ENCODE results near the gene DIP2C.

The DIP2C gene

GRCh38 chr10:570628-571163 lies 118.8 kb downstream of the DIP2C start:
- TF ChIP-seq CTCF (conservative IDR thresholded peaks at IDR 0.05) (no peak), ZFX (IDR thresholded peaks at IDR 0.05) (no peak)
- H3K27ac ChIP-seq: no peak overlapping the region

GRCh38 chr10:569961-570627 lies 119.4 kb downstream of the DIP2C start:
- no peak for TF ChIP-seq CTCF (conservative IDR thresholded peaks at IDR 0.05)
- TF ChIP-seq ZFX (IDR thresholded peaks at IDR 0.05): no peak
- no peak overlapping the region for H3K27ac ChIP-seq

GRCh38 chr10:568848-569247 lies 120.6 kb downstream of the DIP2C start:
- TF ChIP-seq ZFX (IDR thresholded peaks at IDR 0.05) (no peak), CTCF (conservative IDR thresholded peaks at IDR 0.05) (no peak)
- no peak overlapping the region for H3K27ac ChIP-seq

GRCh38 chr10:567869-568268 lies 121.6 kb downstream of the DIP2C start:
- no peak overlapping the region for H3K27ac ChIP-seq
- TF ChIP-seq ZFX (IDR thresholded peaks at IDR 0.05): no peak
- TF ChIP-seq CTCF (conservative IDR thresholded peaks at IDR 0.05): no peak

GRCh38 chr10:566241-566885 lies 123.1 kb downstream of the DIP2C start:
- H3K27ac ChIP-seq: no peak overlapping the region
- TF ChIP-seq CTCF (conservative IDR thresholded peaks at IDR 0.05) (no peak), ZFX (IDR thresholded peaks at IDR 0.05) (no peak)

GRCh38 chr10:565676-566075 lies 123.8 kb downstream of the DIP2C start:
- H3K27ac ChIP-seq: no peak overlapping the region
- TF ChIP-seq ZFX (IDR thresholded peaks at IDR 0.05) (no peak), CTCF (conservative IDR thresholded peaks at IDR 0.05) (no peak)

- H3K27ac ChIP-seq: no peak overlapping the region
- TF ChIP-seq ZFX (IDR thresholded peaks at IDR 0.05) (no peak), CTCF (conservative IDR thresholded peaks at IDR 0.05) (no peak)
These were observed 124.3 kb downstream of the DIP2C start for GRCh38 chr10:565146-565545.
